ENCODE results near the gene WDR7. TPM values are rescaled to one million over a fixed set of nuclear protein-coding genes. Genes with fewer than 3 reads are reported as not detected.

The WDR7 gene
- total and polyA plus RNA-seq, 2 of the 4 experiments (the other 2 are of a cell fraction), result 3.7 to 23.3 TPM

GRCh38 chr18:56738184-56738583 lies 87.0 kb downstream of the WDR7 start:
- BruUV-seq (replicated peaks), result no TSS peak
- POLR2A ChIA-PET (ENCODE audit: unreplicated experiment), result no interaction called here
- WGBS, 2 experiments (ENCODE audit: extremely low coverage in 2 of 2, insufficient read length in 1 of 2), result 100% methylated on average over 3 of the region's 5 CpGs; no CpG with 5 or more reads in 1 of the 2 experiments

More at GRCh38 chr18:56738184-56738583, 87.0 kb downstream of the WDR7 start:
- Histone ChIP-seq H4K8ac (ENCODE audit: low read depth in 2 of 2, low read length in 2 of 2) (no peak overlapping the region), H3K36me3 (ENCODE audit: control insufficient read depth, insufficient read depth, low read length) (no peaks in the 10 kb centered on the region; the same call in 1 of the 2 replicates), H3K4ac (ENCODE audit: low read depth, low read length) (no peak overlapping the region), H3K9me1 (ENCODE audit: insufficient read depth, low read length) (no peaks in the 10 kb centered on the region), H3K14ac (replicated peaks; ENCODE audit: low read depth, low read length) (no peak overlapping the region), H3K79me1 (ENCODE audit: low read depth in 1 of 2, low read length in 2 of 2) (no peaks in the 10 kb centered on the region), H2AK9ac (replicated peaks; ENCODE audit: low read depth, low read length, poor library complexity) (no peak overlapping the region), H3K56ac (ENCODE audit: extremely low read depth, insufficient read depth, low read length) (no peak overlapping the region), H3K23ac (ENCODE audit: low read depth, low read length) (no peak overlapping the region), H2AK5ac (ENCODE audit: low read depth, low read length) (no peak overlapping the region), H2BK15ac (ENCODE audit: low read depth, low read length) (no peak overlapping the region), H2BK120ac (ENCODE audit: low read depth, low read length) (no peak overlapping the region), H2BK20ac (ENCODE audit: low read depth, low read length) (no peak overlapping the region), H3K4me1 (ENCODE audit: control insufficient read depth, insufficient read depth, low read length) (no peaks in the 10 kb centered on the region), H3K27ac (ENCODE audit: insufficient read depth, low read length) (no peak overlapping the region), H3K18ac (ENCODE audit: low read depth, low read length) (no peak overlapping the region), H4K5ac (ENCODE audit: low read depth, low read length) (no peak overlapping the region), H3K4me2 (ENCODE audit: low read depth, low read length) (no peak overlapping the region), H2BK5ac (ENCODE audit: low read depth, low read length, poor library complexity, severe bottlenecking) (no peak overlapping the region), H4K20me1 (ENCODE audit: insufficient read depth, low read length) (no peaks in the 10 kb centered on the region), H2AFZ (replicated peaks; ENCODE audit: low read length, poor library complexity) (no peak overlapping the region), H4K91ac (ENCODE audit: insufficient read depth, low read depth, low read length) (no peak overlapping the region), H3K9me3 (ENCODE audit: control insufficient read depth, insufficient read depth, low read length) (no peaks in the 10 kb centered on the region), H3K27me3 (ENCODE audit: control insufficient read depth, insufficient read depth, low read length) (no peaks in the 10 kb centered on the region), H3K4me3 (ENCODE audit: insufficient read depth, low read depth, low read length) (no peak overlapping the region), H3K9ac (ENCODE audit: low read depth, low read length) (no peak overlapping the region)
- in situ Hi-C loops (cut with MboI; ENCODE audit: low sequenced_read_pairs) (no loop called here), intact Hi-C loops (cut with micrococcal nuclease) (no loop called here), dilution Hi-C loops (cut with HindIII; ENCODE audit: low sequenced_read_pairs, unreplicated experiment) (no loop called here)
- DNase-seq (no peak), ATAC-seq (ENCODE audit: low read depth) (no peak)
- CTCF ChIA-PET, result no interaction called here
- TF ChIP-seq MXI1 (IDR thresholded peaks at IDR 0.05; ENCODE audit: borderline replicate concordance, low read depth, low read length) (no peak), SMC3 (IDR thresholded peaks at IDR 0.05; ENCODE audit: low read depth, low read length) (no peak), RAD21 (IDR thresholded peaks at IDR 0.05; ENCODE audit: low read length) (no peak), MAFK (IDR thresholded peaks at IDR 0.05; ENCODE audit: low read depth, low read length) (no peak)
